Thyroid gland (tissue), 4 donors: Measurements from ENCODE around the gene MMP24OS.

ENCODE experiments used
- CTCF ChIP-seq, 6 experiments: fragments of 200-600 bp in 3 of 6; fragments of 450-650 bp in 3 of 6; sonication (generic) in 3 of 6; IDR thresholded peaks; one replicate each; pipeline ENCODE4 v1.5.1; 2016 to 2019; ENCODE audit warnings: antibody characterized with exemption in 6 of 6, mild to moderate bottlenecking in 2 of 6, inconsistent platforms in 1 of 6, moderate library complexity in 1 of 6
- POLR2A ChIP-seq, 2 donors: fragments of 450-650 bp; IDR thresholded peaks; one replicate each; pipeline ENCODE4 v1.6.1; 2017; ENCODE audit warnings: antibody characterized with exemption in 2 of 2, mild to moderate bottlenecking in 2 of 2, moderate library complexity in 1 of 2

- TF ChIP-seq CTCF (IDR thresholded peaks at IDR 0.05): no peak
- TF ChIP-seq POLR2A (IDR thresholded peaks at IDR 0.05): no peak
These were observed 23.4 kb downstream of the MMP24OS start for GRCh38 chr20:35254448-35254999.
